GM15510 (cell line): Measurements from ENCODE around the gene RNPS1.

Experiments used
- POLR2A ChIP-seq: IDR thresholded peaks from 3 replicates; pipeline ENCODE4 v1.6.1; 2011; ENCODE audit warnings: borderline replicate concordance; ENCODE audit not compliant: insufficient read length; ENCODE audit errors: extremely low read depth

RNPS1 gene

GRCh38 chr16:2216330-2216729 lies 51.6 kb downstream of the RNPS1 start:
- TF ChIP-seq POLR2A: no peak

- no peak for TF ChIP-seq POLR2A
Observed at GRCh38 chr16:2214719-2214968, 53.3 kb downstream of the RNPS1 start, which contains the start of gene PGP. Gene PGP, minus strand, starts transcription at chr16:2214840. Its CDS starts 63 bp downstream, at chr16:2214777.

- TF ChIP-seq POLR2A: no peak
Observed at GRCh38 chr16:2213817-2214718, 53.9 kb downstream of the RNPS1 start.

DNA sequence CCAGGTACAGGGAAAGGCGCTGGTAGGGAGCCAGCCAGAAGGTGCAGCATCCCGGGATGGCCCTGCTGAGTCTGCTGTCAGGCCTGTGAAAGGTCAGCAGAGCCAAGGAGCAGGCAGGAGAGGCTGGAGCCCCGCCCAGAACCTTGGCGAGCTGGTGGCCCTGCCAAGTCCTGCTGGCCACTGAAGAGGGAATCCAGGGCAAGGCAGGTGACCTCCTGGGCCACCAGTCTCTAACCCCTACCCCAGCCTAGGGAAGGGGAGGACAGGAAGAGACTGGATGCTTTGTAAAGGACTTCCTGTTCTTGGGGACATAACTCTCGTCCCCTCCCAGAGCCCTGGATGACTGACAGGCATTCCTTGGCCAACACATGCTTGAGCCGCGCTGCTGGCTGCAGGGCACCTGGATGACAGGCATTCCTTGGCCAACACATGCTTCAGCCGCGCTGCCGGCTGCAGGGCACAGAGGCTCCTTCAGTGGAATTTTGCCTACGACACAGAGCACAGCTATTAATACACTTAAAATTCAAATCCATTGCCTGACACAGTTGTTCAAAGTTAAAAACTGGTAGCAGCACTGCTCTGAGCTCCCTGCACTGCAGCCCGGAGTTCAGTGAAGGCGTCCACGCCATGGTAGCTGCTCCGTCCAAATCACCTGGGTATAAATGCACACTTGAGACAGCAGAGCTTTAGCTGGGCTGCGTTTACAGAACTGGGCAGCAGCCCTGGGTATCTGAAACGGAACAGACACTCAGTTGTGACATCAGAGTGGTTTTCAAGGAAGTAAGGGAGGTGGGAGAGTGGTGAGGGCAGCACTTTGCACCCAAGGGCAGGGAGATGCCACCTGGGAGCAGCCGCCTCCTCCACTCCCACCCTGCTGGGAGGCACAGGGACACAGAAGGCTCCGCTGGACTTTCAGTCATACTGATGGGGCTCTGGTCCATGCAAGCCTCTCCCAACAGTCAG lies 55.3 kb downstream of the RNPS1 start:
- TF ChIP-seq POLR2A: no peak

DNA sequence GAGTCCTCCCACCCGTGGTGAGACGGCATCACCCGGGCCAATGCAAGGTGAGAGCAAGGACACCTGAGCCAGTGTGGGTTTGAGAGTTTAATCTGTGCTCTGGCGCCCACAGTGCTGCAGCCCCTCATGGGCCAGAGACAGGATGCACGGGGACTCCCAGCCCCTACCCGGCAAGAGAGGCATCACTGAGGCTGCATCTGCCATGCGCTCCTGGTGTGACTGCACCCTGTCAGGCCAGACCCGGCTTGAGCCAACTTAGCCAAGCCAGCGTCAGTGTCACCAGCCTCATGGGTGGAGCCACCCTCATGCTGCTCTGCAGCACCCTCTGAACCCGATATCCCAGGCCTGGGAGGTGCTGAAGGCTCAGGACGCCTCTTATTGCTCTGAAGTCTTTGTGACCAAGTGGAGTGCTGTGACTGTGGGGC lies 56.0 kb downstream of the RNPS1 start:
- TF ChIP-seq POLR2A: no peak

DNA sequence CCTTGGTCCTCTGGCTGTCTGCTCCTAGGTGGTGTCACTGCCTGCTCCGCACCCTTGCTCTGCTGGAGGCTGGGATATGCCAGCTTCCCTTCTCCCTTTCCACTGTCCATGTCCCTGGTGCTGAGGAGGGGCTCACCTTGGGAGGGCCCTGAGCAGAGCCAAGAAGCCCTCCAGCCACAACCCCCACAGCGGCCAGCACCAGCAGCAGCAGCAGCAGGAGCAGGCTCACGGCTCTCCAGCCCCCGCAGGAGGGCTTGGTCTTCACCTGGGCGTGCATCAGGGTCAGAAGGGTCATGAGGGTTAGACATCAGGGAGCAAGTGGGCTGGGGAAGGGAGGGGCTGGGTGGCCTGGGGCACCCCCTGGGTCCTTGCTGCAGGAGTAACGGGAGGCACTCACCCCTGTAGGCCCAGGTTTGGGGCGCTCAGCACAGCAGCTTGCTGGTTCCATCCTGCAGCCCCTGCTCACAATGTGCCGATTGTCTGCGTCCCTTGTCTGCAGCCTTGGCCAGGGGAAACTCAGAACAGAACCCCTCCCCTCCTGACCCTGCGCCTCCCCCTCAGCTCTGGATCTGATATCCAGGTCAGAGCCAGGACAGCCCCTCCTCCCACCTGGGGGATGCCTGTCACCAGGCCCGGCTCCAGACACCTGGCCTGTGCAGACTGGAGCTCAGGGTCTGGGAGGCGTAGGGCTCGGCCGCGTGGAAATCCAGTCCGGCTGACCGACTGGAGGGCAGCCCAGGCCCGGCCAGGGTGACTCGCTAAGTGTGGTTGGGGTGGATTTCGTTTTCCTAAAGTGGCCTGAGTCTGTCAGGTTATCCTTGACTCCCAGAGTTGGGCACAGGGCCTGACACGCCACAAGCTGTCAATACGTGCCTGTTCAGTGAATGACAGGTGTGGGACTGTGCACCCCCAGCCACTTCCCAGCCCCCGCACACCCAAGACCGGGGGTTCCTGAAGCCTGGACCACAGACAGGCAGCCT lies 57.2 kb downstream of the RNPS1 start, which contains the start of gene BRICD5:
BRICD5 (minus strand) TSS at position 478 of the 980 bp plus-strand sequence; CDS start at position 448, 30 bp downstream.
- no peak for TF ChIP-seq POLR2A

DNA sequence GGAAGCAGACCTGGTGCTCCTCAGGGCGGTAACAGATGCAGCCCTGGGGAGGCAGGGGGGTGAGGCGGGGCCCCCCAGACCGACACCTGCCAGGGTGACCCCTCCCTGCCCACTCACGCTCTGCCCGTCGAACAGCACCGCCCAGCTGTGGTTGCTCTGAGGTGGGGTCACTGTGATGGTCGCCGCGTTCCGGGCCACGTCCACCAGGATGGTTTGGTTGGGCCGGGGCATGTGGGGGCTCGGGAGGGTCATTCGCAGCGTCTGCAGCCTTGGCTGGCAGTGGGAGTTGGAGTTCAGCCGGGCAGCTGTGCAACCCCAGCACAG lies 58.0 kb downstream of the RNPS1 start:
- TF ChIP-seq POLR2A: no peak

- TF ChIP-seq POLR2A: no peak
Observed at GRCh38 chr16:2209258-2210008, 58.5 kb downstream of the RNPS1 start.

DNA sequence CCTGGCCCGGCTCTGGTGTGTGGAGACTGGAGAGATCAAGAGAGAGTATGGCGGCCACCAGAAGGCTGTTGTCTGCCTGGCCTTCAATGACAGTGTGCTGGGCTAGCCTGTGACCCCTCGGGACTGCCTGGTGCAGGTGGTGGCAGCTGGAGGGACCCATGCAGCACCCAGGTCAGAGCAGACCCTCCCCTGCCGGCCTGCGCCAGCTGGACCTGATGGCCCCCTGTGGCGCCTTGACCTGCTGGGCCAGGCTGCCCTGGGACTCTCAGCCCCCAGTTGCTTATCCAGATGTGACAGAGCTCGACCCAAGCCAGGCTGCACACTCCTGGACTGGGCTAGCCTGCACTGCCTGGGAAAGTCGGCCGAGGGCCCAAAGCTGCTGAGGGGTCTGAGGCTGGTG lies 59.2 kb downstream of the RNPS1 start:
- no peak for TF ChIP-seq POLR2A

DNA sequence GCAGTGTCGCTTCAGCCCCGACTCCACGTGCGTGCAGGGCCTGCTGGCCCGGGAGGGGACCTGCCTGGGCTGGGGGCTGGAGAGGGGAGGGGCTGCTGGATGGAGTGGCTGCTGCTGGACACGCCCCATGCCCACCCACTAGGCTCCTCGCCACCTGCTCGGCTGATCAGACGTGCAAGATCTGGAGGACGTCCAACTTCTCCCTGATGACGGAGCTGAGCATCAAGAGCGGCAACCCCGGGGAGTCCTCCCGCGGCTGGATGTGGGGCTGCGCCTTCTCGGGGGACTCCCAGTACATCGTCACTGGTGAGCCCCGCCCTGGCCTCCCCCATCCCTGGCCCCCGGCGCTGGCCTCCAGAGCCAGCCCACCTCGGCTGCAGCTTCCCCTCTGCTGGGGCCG lies 59.6 kb downstream of the RNPS1 start:
- TF ChIP-seq POLR2A: no peak

DNA sequence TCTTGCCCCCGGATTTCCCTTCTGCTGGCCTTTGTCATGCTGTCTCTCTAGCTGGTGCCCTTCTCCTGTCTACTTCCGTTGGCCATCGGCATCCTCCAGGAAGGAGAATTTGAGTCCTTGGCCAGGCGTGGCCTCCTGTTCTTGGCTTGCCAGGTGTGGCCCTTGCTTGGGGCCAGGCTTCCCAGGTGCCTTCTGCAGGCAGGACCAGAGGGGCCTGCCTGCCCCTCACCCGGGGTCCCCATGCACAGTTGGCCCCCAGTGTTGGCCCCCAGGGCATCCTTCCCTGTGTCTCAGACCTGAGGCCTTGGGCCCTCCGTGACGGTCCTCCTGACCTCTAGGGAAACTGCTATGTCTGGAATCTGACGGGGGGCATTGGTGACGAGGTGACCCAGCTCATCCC lies 60.1 kb downstream of the RNPS1 start:
- no peak for TF ChIP-seq POLR2A

DNA sequence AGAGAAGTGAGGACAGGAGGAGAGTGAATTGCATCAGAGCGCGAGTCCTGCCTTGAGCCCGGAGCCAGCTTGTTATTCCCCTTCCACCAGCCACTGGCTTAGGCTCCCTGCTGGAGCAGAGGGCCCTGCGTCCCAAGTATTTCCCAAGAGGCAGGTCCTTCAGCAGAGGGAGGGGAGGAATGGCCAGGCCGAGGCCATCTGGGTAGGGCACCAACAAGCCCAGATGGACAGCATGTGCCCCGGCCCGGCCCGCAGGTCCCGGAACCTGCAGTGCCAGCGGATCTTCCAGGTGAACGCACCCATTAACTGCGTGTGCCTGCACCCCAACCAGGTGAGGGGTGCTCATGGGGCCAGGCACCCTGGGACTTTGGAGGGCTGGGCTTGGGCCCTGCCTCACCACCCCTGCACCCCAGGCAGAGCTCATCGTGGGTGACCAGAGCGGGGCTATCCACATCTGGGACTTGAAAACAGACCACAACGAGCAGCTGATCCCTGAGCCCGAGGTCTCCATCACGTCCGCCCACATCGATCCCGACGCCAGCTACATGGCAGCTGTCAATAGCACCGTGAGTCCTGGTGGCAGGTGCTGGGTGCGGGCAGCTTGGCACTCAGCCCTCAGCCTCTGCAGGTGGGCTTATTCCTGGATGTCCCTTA lies 61.0 kb downstream of the RNPS1 start:
- no peak for TF ChIP-seq POLR2A

DNA sequence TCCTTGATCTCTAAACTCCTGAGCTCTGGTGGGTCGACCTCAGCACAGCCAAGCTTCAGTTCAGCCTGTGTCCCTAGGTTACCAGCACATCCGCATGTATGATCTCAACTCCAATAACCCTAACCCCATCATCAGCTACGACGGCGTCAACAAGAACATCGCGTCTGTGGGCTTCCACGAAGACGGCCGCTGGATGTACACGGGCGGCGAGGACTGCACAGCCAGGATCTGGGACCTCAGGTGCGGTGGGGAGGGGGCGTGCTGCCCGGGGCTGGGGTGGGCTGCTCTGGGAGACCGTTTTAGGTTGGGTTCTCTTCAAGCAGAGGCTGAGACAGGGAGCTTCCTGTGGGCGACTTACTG lies 61.5 kb downstream of the RNPS1 start:
- TF ChIP-seq POLR2A: no peak
